Measurements from ENCODE around the gene SHB.
"Not testable (repeated sequence)": the region's sequence is repeated elsewhere in the genome, so short reads cannot be mapped to it uniquely, and the experiment has no call there.

The SHB gene

DNA sequence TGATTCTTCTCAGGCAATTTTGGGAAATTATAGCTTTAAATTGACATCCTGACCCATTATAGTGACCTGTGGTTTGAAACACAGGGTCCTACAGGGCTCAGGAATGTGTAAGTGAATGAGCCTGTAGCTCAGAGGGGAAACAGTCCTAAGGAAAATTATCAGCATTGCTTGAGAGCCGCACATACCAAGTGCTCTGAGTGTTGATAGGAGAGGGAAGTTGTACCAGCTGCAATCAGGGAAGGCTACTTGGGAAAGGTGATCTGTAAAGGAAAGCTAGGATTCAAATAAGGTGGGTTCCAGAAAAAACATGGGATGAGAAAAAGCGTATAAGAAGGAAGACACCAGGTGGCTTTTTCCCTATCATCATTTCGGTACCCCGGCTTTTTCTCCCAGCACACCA lies 160.7 kb downstream of the SHB start:
- DNase-seq = no peak

DNA sequence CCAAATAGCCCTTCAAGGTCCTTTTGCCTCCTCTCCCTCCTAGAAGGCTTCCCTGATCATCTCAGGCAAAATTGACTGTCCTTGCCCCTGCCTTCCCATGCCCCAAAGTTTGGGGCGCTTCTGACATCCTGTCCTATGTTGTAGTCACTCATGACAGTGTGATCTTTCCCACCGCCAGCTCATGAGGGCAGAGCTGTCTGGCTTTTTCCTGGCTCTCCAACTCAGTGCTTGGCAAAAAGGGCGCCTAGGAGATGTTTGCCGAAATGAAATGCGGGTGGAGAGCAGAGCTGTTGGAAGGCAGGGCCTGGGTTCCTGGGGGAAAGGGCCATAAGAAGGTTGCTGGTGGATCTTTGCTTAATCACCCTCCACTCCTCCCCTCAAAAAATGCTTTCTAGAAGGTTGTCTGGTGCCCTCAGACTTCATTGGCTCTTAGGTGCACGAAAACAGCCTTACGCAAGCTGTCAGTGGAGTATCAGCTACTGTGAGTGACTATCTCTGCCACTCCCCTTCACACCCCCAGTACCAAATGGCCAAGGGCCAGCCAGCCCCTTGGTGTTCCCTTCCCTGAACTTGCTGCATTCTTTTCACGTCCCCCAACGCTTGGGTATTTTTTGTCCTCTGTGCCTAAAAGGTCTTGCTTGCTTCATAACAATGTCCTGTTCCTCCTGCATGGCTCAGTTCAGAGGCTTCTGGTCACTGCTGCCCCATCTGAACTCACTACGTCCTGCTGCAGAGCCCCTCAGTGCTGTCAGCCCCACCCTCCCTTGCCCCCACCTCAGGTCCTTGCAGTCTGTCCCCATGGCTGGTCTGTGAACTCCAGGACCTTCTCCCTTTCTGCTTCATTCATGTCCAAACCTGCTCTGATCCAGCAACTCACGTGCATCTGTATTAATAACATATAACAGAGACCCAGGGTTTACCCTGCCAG lies 162.5 kb downstream of the SHB start:
- DNase-seq = no peak

DNA sequence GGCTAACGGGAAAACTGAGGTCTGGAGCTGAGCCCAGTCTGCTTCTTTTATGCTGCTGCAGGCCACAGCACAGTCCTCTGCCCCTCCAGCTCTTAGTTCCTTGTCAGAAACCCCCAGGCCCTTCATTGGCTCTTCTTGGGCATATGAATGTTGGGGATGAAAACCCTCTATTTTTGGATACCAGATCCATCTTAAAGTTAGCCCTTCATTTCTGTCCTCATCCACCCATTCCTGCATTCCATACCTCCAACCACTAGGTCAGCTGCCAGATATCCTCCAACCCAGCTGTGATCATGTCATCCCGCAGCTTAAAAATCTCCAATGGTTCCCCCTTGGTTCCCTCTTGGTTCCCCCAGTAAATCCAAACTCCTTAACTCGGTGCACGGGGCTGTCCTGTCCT lies 163.3 kb downstream of the SHB start:
- no peak for DNase-seq

DNA sequence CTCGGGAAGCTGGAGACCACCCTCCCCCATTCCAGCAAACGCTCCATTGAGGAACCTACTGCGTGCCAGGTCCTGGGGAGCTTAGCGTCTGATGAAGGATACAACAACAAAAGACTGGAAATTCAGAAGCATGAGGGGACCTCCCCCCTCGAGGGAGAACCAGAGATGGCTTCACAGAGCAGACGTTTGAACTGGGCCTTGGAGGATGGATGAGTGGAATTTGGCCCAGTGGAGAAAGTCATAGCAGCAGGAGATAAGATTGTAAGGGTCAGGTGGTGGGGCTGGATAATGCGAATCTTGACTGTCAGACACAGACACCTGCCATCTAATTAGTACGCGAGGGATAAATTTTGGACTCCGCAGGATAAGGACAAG lies 163.9 kb downstream of the SHB start:
- no peak for DNase-seq

GRCh38 chr9:37904445-37905130 lies 164.4 kb downstream of the SHB start:
- DNase-seq = no peak

DNA sequence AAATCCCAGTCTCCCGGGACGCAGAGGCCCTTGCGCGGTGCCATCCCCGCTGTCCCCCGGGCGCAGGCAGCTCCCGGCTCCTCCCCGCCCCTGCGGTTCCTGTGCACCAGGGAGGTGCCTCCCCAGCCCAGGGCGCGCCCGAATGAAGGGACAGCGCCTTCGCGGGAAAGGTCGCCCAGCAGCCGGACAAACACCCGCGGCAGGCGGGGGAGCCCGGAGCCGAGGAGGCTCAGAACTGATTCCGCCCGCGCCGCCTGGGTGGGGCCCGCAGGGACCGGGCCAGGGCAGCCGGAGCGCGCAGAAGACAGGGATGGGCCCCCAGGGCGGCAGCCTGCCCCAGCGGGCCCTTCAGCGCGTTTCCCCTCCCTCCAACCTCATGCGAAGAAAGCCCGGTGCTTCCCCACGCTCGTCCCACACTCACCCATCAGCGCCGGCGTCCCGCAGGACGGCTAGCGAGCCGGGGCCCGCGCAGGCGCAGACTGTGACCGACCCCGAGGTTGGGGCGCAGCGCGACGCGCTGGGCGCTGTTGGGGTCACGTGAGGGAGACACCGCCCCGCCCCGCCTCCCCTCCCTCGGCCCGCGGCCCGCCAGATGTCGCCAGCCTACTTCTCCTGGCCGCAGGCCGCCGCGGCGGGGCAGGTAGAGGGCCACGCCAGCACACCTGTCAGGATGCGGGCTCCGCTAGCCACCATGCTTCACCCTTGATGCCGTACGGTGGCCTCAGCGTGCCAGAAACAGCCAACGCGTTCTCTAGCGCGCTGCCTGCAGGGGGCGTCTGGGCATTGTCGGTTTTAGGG lies 165.2 kb downstream of the SHB start, which contains the start of gene SLC25A51:
TSS of gene SLC25A51 (minus strand) at position 481 of the 798 bp plus-strand sequence. CDS start 15,577 bp downstream, outside the sequence.
- peak in 55 of 56 donors; percentile 27 to 98 (median 90) for DNase-seq

- no peak for DNase-seq
These were observed 166.0 kb downstream of the SHB start for GRCh38 chr9:37902796-37903646.

DNA sequence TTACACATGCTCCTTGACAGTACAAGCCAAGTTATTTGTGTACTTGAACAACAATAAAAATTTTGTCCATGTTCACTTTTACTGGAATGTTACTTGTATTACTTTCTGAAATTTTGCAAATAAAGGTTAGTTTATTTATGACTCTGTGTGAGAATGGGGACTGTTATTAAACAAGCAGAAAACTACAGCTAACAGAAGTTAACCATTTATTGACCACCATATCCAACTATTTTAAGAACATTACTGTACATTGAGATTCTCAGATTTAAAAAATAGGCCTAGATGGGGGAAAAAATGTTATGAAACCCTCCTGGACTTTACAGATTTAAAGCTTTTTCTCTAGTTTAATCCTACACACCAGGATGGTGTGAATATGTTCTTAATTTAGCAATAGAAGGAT lies 166.9 kb downstream of the SHB start:
- no peak for DNase-seq

GRCh38 chr9:37899041-37899440 lies 170.0 kb downstream of the SHB start:
- no peak for DNase-seq

DNA sequence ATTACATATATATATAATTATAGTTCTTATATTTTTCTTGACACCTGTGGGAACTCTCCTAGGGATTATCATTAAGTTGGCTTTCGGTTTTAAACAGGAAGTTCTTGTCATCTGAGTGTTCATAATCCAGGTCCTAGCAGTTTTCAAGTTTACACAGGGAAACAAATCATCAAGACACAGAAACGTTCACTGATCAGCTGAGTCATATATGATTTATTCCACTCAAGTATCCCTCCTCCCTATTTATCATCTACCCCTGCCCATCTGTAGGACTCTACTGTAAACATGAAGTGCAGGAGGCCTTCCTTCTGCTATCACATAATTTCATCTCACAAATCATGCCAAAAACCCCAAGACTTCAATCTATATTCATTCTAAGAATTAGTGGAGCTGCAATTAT lies 171.4 kb downstream of the SHB start:
- no peak for DNase-seq

DNA sequence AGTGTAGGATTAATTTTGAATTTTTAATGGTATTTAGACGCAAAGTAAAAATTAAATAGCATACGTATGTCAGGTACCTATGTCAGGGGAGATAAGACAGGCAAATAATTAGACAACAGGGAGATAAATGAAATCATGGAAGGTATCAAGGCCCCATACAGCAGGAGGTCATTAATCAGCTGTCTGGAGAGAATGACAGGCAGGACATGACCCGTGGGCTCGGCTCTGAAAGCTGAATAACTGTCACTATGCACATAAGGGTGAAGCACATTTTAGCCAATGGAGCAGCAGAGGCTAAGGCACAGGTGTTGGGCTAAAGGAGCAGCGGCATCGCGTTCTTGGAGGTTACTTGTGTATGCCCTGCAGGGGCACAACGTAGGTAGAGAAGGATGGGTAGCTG lies 177.0 kb downstream of the SHB start:
- no peak for DNase-seq

GRCh38 chr9:37891042-37891441 lies 178.0 kb downstream of the SHB start:
- not testable (repeated sequence) for DNase-seq

GRCh38 chr9:37889536-37889935 lies 179.5 kb downstream of the SHB start:
- no peak for DNase-seq

- not testable (repeated sequence) for DNase-seq
These were observed 180.9 kb downstream of the SHB start for GRCh38 chr9:37887977-37888583.

DNA sequence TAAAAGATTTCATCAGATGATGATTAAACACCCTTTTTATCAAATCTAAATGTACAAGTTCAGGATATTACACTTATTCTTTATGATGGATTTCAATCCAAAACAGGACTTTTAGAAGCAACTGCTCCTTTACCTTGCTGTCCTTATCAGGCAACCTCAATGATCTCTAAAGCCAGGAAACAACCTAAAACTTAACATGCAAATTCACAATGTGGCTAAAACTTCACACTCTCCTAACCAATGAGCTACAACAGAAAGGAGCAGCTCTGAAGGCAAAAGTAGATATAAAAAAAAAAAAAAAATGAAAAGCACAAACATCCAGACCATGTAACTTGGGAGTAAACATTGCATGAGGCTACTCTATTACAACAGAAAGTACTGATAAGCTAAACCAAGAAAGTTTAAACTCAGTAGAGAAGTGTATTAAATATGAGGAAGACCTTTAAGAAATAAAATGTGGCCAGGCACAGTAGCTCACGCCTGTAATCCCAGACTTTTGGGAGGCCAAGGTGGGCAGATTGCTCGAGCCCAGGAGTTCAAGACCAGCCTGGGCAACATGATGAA lies 188.0 kb downstream of the SHB start:
- no peak for DNase-seq

DNA sequence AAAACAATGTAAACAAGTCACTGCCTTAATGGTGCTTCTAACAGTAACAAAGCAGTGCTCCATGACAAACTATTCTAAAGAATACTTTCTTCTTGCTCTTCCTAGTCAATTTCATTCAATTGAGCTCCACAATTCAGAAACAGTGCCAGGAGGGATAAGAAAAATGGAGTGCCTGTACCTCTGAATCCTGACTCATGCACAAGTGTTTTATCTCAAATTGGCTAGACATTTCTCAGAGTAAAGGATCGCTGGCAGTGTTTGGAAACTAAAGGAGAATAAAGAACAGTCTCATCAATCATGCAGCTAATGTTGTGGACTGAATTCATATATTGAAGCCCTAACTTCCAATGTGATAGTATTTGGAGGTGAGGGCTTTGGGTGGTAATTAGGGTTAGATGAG lies 192.7 kb downstream of the SHB start:
- no peak for DNase-seq

GRCh38 chr9:37873955-37874354 lies 195.1 kb downstream of the SHB start:
- DNase-seq = no peak

DNA sequence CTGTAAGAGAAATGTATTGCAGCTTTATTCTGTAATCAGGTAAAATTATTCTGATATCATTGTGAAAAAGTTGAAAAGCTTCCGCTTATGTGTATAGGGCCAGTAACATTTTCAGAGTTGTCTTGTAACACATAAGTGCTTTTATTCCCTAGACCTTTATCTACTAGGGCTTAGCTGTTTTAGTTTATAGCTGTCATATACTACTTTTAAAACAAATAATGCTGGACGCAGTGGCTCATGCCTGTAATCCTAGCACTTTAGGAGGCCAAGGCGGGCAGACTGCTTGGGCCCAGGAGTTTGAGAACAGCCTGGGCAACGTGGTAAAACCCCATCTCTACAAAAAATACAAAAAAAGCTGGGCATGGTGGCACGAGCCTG lies 198.2 kb downstream of the SHB start:
- DNase-seq = no peak

GRCh38 chr9:37870081-37870798 lies 198.8 kb downstream of the SHB start:
- DNase-seq = no peak
